MCF 10A (cell line): ENCODE results near the gene CCDC197. TPM values are rescaled to one million over a fixed set of nuclear protein-coding genes. Genes with fewer than 3 reads are reported as not detected.
A peak's percentile ranks its signal among the peaks of the same experiment; 100 is the strongest.

Source experiments
- Bru-seq: library from RNA; stranded (reverse); fragments of 400-500 nt; gene quantifications from one replicate; lab custom pipeline; 2021; lab: Mats Ljungman, UMichigan
- BruChase-seq, 2 experiments: library from RNA; stranded (reverse); fragments of 400-500 nt; gene quantifications; one replicate each; lab custom pipeline; 2021; lab: Mats Ljungman, UMichigan
- BruUV-seq: library from RNA; stranded (reverse); fragments of 400-500 nt; replicated peaks from 2 replicates; lab custom pipeline; 2021; lab: Mats Ljungman, UMichigan
- CTCF ChIA-PET: fragments of 300-600 bp; sonication (Branson Sonifier 250); formaldehyde crosslinking; extraction: SDS; loops from one replicate; lab custom pipeline; 2021; ENCODE audit warnings: antibody characterized with exemption, inconsistent platforms; lab: Yijun Ruan, JAX
- POLR2A ChIA-PET: fragments of 300-600, 350-650 bp; sonication (Branson Sonifier 250); formaldehyde crosslinking; extraction: SDS; loops from one replicate; lab custom pipeline; 2020; ENCODE audit warnings: antibody characterized with exemption, inconsistent platforms; lab: Yijun Ruan, JAX
- DNase-seq: peaks from one replicate; pipeline ENCODE4 v3.0.0-alpha.2; 2018; ENCODE audit not compliant: unreplicated experiment
- H3K27ac Mint-ChIP-seq: one replicate; pipeline ENCODE4 v1.8.0; 2022; ENCODE audit warnings: mild to moderate bottlenecking, low read depth, mixed read lengths; ENCODE audit not compliant: unreplicated experiment
- H3K27me3 Mint-ChIP-seq: one replicate; pipeline ENCODE4 v1.8.0; 2022; ENCODE audit warnings: mixed read lengths; ENCODE audit not compliant: insufficient read depth, unreplicated experiment
- H3K36me3 Mint-ChIP-seq: one replicate; pipeline ENCODE4 v1.8.0; 2022; ENCODE audit warnings: mild to moderate bottlenecking, moderate library complexity, mixed read lengths; ENCODE audit not compliant: insufficient read depth, unreplicated experiment
- H3K4me1 Mint-ChIP-seq: one replicate; pipeline ENCODE4 v1.8.0; 2022; ENCODE audit warnings: mixed read lengths; ENCODE audit not compliant: insufficient read depth, unreplicated experiment
- H3K4me3 Mint-ChIP-seq: one replicate; pipeline ENCODE4 v1.8.0; 2022; ENCODE audit warnings: mild to moderate bottlenecking, moderate library complexity, mixed read lengths; ENCODE audit not compliant: unreplicated experiment
- H3K9me3 Mint-ChIP-seq: one replicate; pipeline ENCODE4 v1.8.0; 2022; ENCODE audit warnings: mixed read lengths; ENCODE audit not compliant: unreplicated experiment
- CTCF ChIP-seq: fragments of 200-600 bp; IDR thresholded peaks from one replicate; pipeline ENCODE4 v1.8.0; 2022; ENCODE audit warnings: antibody characterized with exemption, mild to moderate bottlenecking; ENCODE audit not compliant: unreplicated experiment
- intact Hi-C: fragments of 100-400 bp; cut with micrococcal nuclease; formaldehyde crosslinking; loops from 2 replicates; pipeline ENCODE4 v1.14.1; 2022
- long read RNA-seq: library from polyadenylated mRNA; stranded (forward); transcript quantifications from one replicate; pipeline ENCODE4 v2.0.0, GENCODE V29; 2022
- total RNA-seq: library from RNA; stranded (reverse); gene quantifications from 2 replicates; pipeline ENCODE4 v1.2.3, GENCODE V29; 2022

CCDC197 gene
- total RNA-seq = not detected in 2 replicates
- Bru-seq, nascent RNA = not detected
- not detected for BruChase-seq, experiment 1, labeled RNA remaining after a 6-hour chase
- not detected for BruChase-seq, experiment 2, labeled RNA remaining after a 2-hour chase
- long read RNA-seq = 0 reads

- Mint-ChIP-seq H3K4me1 (peaks cover 17% of the 10 kb centered on the region), H3K9me3 (no peaks in the 10 kb centered on the region), H3K36me3 (no peaks in the 10 kb centered on the region), H3K27ac (peak within 1 kb of the TSS; percentile 35), H3K4me3 (no peak within 1 kb of the TSS), H3K27me3 (no peaks in the 10 kb centered on the region)
- peak; percentile 15 for DNase-seq
- POLR2A ChIA-PET = no interaction called here
- BruUV-seq = no TSS peak
- no peak for TF ChIP-seq CTCF
- intact Hi-C loops = no loop called here
- CTCF ChIA-PET = interaction anchor here (0.9 to 1.8 kb wide), 6 partner anchors 12 to 343 kb away, joined by 3 to 7 read pairs (median 4); no protein-coding TSS in a partner anchor
These were observed at the start of gene CCDC197 for GRCh38 chr14:93997082-93997481. Gene CCDC197, plus strand, starts transcription at chr14:93997301. Its CDS starts 831 bp downstream, at chr14:93998132.

- Mint-ChIP-seq H3K27ac (no peak overlapping the region), H3K36me3 (no peaks in the 10 kb centered on the region), H3K27me3 (no peaks in the 10 kb centered on the region), H3K4me3 (no peak overlapping the region), H3K9me3 (no peaks in the 10 kb centered on the region), H3K4me1 (peaks cover 12% of the 10 kb centered on the region)
- no TSS peak for BruUV-seq
- CTCF ChIA-PET = interaction anchor here (1.1 to 2.7 kb wide), 3 partner anchors 9 to 14 kb away, joined by 3 to 12 read pairs (median 5); no protein-coding TSS in a partner anchor
- no peak for DNase-seq
- intact Hi-C loops = no loop called here
- POLR2A ChIA-PET = no interaction called here
- TF ChIP-seq CTCF = no peak
These were observed 47.5 kb upstream of the CCDC197 start for GRCh38 chr14:93949511-93950075.

- intact Hi-C loops = no loop called here
- DNase-seq = no peak
- no peaks in the 10 kb centered on the region for H3K27me3 Mint-ChIP-seq
- H3K4me1 Mint-ChIP-seq = peaks cover 12% of the 10 kb centered on the region
- POLR2A ChIA-PET = interaction anchor here (1.0 kb wide), 1 partner anchor 13 kb away, joined by 4 read pairs; no protein-coding TSS in a partner anchor
- CTCF ChIA-PET = interaction anchor here (0.5 to 1.3 kb wide), 4 partner anchors 11 to 562 kb away, joined by 3 to 4 read pairs (median 3); no protein-coding TSS in a partner anchor
- BruUV-seq = no TSS peak
- H3K4me3 Mint-ChIP-seq = no peak overlapping the region
- no peaks in the 10 kb centered on the region for H3K36me3 Mint-ChIP-seq
- no peaks in the 10 kb centered on the region for H3K9me3 Mint-ChIP-seq
- TF ChIP-seq CTCF = no peak
- H3K27ac Mint-ChIP-seq = no peak overlapping the region
These were observed 46.0 kb upstream of the CCDC197 start for GRCh38 chr14:93950948-93951634.
